DND-41 (cell line): ENCODE measurements around the gene ICAM5.

Experiments used
- CTCF ChIP-seq: IDR thresholded peaks from 2 replicates; pipeline ENCODE4 v1.5.1; 2012; ENCODE audit warnings: borderline replicate concordance, low read length, moderate library complexity, mild to moderate bottlenecking; ENCODE audit not compliant: poor library complexity, severe bottlenecking; ENCODE audit errors: extremely low read depth
- EZH2 ChIP-seq: IDR thresholded peaks from 3 replicates; pipeline ENCODE4 v1.6.1; 2012; ENCODE audit warnings: borderline replicate concordance, low read depth, mild to moderate bottlenecking, moderate library complexity, low read length, inconsistent platforms; ENCODE audit not compliant: severe bottlenecking

GRCh38 chr19:10292206-10292788 lies 2.5 kb downstream of the ICAM5 start:
- TF ChIP-seq EZH2 (no peak), CTCF (no peak)
